ENCODE measurements around the gene BCAM.

DNA sequence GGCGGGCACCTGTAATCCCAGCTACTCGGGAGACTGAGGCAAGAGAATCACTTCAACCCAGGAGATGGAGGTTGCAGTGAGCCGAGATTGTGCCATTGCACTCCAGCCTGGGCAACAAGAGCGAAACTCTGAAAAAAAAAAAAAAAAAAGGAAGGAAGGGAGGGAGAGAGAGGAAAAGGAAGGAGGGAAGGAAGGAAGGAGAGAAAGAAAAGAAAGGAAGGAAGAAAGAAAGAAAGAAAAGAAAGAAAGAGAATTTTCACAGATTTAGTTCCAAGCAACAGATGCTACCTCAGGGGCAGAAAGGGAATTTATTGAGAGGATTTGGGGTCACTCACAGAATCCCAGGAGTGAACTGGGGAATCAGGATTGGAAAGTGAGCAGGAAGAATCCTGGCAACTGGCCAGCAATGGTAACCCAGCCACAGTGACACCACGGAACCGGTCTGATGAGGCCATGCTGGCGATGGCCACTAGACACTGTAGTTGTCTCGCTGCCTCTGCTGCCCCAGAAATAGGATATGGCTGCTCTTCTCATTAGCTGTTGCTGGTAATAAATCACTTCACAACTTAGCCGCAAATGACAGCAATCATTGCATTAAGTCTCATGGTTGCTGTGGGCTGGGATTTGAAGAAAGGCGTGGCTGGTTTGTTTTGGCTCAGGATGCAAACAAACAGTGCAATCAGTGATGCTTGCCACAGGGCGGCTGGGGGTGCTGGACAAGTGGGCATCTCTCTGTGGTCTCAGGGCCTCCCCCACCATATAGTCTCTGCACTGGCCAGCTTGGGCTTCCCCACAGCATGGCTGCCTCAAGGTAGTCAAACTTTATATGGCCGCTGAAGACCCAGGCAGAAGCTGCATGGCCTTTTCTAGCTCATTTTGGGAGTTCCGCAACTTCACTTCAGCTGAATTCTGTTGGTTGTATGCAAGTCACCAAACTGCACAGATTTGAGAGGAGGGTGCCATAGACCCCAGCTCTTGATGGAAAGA is 5.2 kb upstream of the BCAM start:
- TF ChIP-seq, protein P1, sequence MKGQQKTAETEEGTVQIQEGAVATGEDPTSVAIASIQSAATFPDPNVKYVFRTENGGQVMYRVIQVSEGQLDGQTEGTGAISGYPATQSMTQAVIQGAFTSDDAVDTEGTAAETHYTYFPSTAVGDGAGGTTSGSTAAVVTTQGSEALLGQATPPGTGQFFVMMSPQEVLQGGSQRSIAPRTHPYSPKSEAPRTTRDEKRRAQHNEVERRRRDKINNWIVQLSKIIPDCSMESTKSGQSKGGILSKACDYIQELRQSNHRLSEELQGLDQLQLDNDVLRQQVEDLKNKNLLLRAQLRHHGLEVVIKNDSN (IDR thresholded peaks at IDR 0.05), result no peak
- TF ChIP-seq, protein P2, sequence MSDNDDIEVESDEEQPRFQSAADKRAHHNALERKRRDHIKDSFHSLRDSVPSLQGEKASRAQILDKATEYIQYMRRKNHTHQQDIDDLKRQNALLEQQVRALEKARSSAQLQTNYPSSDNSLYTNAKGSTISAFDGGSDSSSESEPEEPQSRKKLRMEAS (IDR thresholded peaks at IDR 0.05), result no peak
- TF ChIP-seq NFIC (IDR thresholded peaks at IDR 0.05), result peak; percentile 90

Data from Ishikawa (cell line).